ENCODE results near the gene NKAIN2.

Gene NKAIN2

DNA sequence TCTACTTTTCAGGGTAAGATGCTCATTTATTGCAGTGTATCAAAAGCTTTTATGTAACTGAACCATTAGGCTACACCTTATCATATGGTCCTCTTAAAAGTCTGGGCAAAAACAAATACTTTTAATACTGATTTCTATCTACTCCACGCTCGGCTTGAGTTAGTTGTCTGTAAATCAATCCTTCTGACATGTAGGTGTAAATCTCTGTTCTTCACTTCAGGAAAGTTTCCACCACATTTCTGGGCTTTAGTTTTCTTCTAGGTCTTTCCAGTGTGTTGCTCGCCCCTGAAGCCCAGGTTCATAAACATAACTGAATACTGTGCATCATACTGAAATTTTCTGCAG, 1069.4 kb downstream of the NKAIN2 start:
- TF ChIP-seq OSR1 (CRISPR knock-in tag; IDR thresholded peaks at IDR 0.05): no peak
- TF ChIP-seq ZC3H10 (CRISPR knock-in tag; IDR thresholded peaks at IDR 0.05): no peak
- no peak for TF ChIP-seq ZFP3 (CRISPR knock-in tag; IDR thresholded peaks at IDR 0.05)
- TF ChIP-seq, protein P1, sequence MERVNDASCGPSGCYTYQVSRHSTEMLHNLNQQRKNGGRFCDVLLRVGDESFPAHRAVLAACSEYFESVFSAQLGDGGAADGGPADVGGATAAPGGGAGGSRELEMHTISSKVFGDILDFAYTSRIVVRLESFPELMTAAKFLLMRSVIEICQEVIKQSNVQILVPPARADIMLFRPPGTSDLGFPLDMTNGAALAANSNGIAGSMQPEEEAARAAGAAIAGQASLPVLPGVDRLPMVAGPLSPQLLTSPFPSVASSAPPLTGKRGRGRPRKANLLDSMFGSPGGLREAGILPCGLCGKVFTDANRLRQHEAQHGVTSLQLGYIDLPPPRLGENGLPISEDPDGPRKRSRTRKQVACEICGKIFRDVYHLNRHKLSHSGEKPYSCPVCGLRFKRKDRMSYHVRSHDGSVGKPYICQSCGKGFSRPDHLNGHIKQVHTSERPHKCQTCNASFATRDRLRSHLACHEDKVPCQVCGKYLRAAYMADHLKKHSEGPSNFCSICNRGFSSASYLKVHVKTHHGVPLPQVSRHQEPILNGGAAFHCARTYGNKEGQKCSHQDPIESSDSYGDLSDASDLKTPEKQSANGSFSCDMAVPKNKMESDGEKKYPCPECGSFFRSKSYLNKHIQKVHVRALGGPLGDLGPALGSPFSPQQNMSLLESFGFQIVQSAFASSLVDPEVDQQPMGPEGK (CRISPR knock-in tag; IDR thresholded peaks at IDR 0.05; ENCODE audit: borderline replicate concordance): no peak
- TF ChIP-seq ESRRG (CRISPR knock-in tag; IDR thresholded peaks at IDR 0.05): no peak
- TF ChIP-seq, protein P2, sequence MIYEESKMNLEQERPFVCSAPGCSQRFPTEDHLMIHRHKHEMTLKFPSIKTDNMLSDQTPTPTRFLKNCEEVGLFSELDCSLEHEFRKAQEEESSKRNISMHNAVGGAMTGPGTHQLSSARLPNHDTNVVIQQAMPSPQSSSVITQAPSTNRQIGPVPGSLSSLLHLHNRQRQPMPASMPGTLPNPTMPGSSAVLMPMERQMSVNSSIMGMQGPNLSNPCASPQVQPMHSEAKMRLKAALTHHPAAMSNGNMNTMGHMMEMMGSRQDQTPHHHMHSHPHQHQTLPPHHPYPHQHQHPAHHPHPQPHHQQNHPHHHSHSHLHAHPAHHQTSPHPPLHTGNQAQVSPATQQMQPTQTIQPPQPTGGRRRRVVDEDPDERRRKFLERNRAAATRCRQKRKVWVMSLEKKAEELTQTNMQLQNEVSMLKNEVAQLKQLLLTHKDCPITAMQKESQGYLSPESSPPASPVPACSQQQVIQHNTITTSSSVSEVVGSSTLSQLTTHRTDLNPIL (CRISPR knock-in tag; IDR thresholded peaks at IDR 0.05; ENCODE audit: low read depth): no peak
- TF ChIP-seq CSDC2 (CRISPR knock-in tag; IDR thresholded peaks at IDR 0.05): no peak
- TF ChIP-seq PPARA (CRISPR knock-in tag; IDR thresholded peaks at IDR 0.05; ENCODE audit: borderline replicate concordance): no peak
- no peak for TF ChIP-seq ZFP30 (CRISPR knock-in tag; IDR thresholded peaks at IDR 0.05)
- no peak for TF ChIP-seq TCF4 (CRISPR knock-in tag; IDR thresholded peaks at IDR 0.05; ENCODE audit: borderline replicate concordance)
- TF ChIP-seq GLIS3 (CRISPR knock-in tag; IDR thresholded peaks at IDR 0.05): no peak
- no peak for ATAC-seq
